IMR-90 (cell line): ENCODE data around the gene GRM8. TPM values are rescaled to one million over a fixed set of nuclear protein-coding genes. Genes with fewer than 3 reads are reported as not detected.

ENCODE experiments used
- ATAC-seq: fragments of 200-7000 bp; cut with Tn5 transposase; 2 replicates; pipeline ENCODE4 v1.9.1; 2020; ENCODE audit warnings: low read depth, mild to moderate bottlenecking, moderate library complexity
- BruUV-seq: library from RNA; stranded (reverse); fragments of 400-500 nt; replicated peaks from 2 replicates; lab custom pipeline; 2021; lab: Mats Ljungman, UMichigan
- CTCF ChIA-PET: fragments of 300-600 bp; formaldehyde crosslinking; extraction: SDS; loops from one replicate; lab custom pipeline; 2021; ENCODE audit warnings: antibody characterized with exemption; lab: Yijun Ruan, JAX
- POLR2A ChIA-PET: fragments of 300-600 bp; sonication (Branson Sonifier 250); formaldehyde crosslinking; loops from one replicate; lab custom pipeline; 2022; ENCODE audit warnings: antibody characterized with exemption; ENCODE audit not compliant: unreplicated experiment; lab: Charles Lee
- DNase-seq: peaks from one replicate; pipeline ENCODE4 v3.0.0; 2013
- H2AFZ ChIP-seq: replicated peaks from 2 replicates; pipeline ENCODE3; 2013; ENCODE audit warnings: low read length, mild to moderate bottlenecking; ENCODE audit not compliant: poor library complexity
- H2AK5ac ChIP-seq: 2 replicates; pipeline ENCODE4 v1.6.1; 2013; ENCODE audit warnings: low read depth, low read length, inconsistent platforms
- H2AK9ac ChIP-seq: replicated peaks from 2 replicates; pipeline ENCODE3; 2013; ENCODE audit warnings: mild to moderate bottlenecking, low read depth, low read length, moderate library complexity; ENCODE audit not compliant: poor library complexity
- H2BK120ac ChIP-seq: 2 replicates; pipeline ENCODE4 v1.6.1; 2013; ENCODE audit warnings: low read depth, low read length, inconsistent platforms
- H2BK15ac ChIP-seq: 3 replicates; pipeline ENCODE4 v1.6.1; 2013; ENCODE audit warnings: low read depth, low read length, inconsistent platforms
- H2BK20ac ChIP-seq: 2 replicates; pipeline ENCODE4 v1.6.1; 2013; ENCODE audit warnings: low read depth, mild to moderate bottlenecking, inconsistent platforms, low read length, moderate library complexity
- H2BK5ac ChIP-seq: 2 replicates; pipeline ENCODE4 v1.6.1; 2013; ENCODE audit warnings: mild to moderate bottlenecking, low read depth, low read length, inconsistent platforms; ENCODE audit not compliant: poor library complexity, severe bottlenecking
- H3K14ac ChIP-seq: replicated peaks from 2 replicates; pipeline ENCODE4 v1.6.1; 2013; ENCODE audit warnings: low read depth, low read length, inconsistent platforms
- H3K18ac ChIP-seq: 2 replicates; pipeline ENCODE4 v1.6.1; 2013; ENCODE audit warnings: low read depth, low read length, control low read depth
- H3K23ac ChIP-seq: 2 replicates; pipeline ENCODE4 v1.6.1; 2013; ENCODE audit warnings: low read depth, low read length, inconsistent platforms
- H3K27ac ChIP-seq: 2 replicates; pipeline ENCODE4 v1.5.1; 2013; ENCODE audit warnings: mild to moderate bottlenecking, control low read depth, low read length; ENCODE audit not compliant: insufficient read depth
- H3K27me3 ChIP-seq: 2 replicates; pipeline ENCODE4 v1.6.1; 2013; ENCODE audit warnings: low read length; ENCODE audit not compliant: control insufficient read depth, insufficient read depth
- H3K36me3 ChIP-seq: 2 replicates; pipeline ENCODE4 v1.6.1; 2013; ENCODE audit warnings: low read length, mixed read lengths; ENCODE audit not compliant: control insufficient read depth, insufficient read depth
- H3K4ac ChIP-seq: 2 replicates; pipeline ENCODE4 v1.6.1; 2013; ENCODE audit warnings: low read depth, low read length, inconsistent platforms
- H3K4me1 ChIP-seq: 2 replicates; pipeline ENCODE4 v1.6.1; 2013; ENCODE audit warnings: low read length, mixed read lengths; ENCODE audit not compliant: control insufficient read depth, insufficient read depth
- H3K4me2 ChIP-seq: 2 replicates; pipeline ENCODE4 v1.6.1; 2013; ENCODE audit warnings: low read depth, mild to moderate bottlenecking, control low read depth, low read length, moderate library complexity
- H3K4me3 ChIP-seq: 2 replicates; pipeline ENCODE4 v1.5.1; 2013; ENCODE audit warnings: low read depth, mild to moderate bottlenecking, control low read depth, low read length, moderate library complexity; ENCODE audit not compliant: insufficient read depth
- H3K56ac ChIP-seq: 2 replicates; pipeline ENCODE4 v1.6.1; 2013; ENCODE audit warnings: low read length, inconsistent platforms; ENCODE audit not compliant: insufficient read depth; ENCODE audit errors: extremely low read depth
- H3K79me1 ChIP-seq, 2 experiments: 2 replicates each; pipeline ENCODE4 v1.6.1; 2013; ENCODE audit warnings: low read length in 2 of 2, inconsistent platforms in 1 of 2, low read depth in 1 of 2
- H3K9ac ChIP-seq: 2 replicates; pipeline ENCODE4 v1.6.1; 2013; ENCODE audit warnings: low read depth, low read length, control low read depth
- H3K9me1 ChIP-seq: 2 replicates; pipeline ENCODE4 v1.6.1; 2013; ENCODE audit warnings: low read length, inconsistent platforms; ENCODE audit not compliant: insufficient read depth
- H3K9me3 ChIP-seq: 2 replicates; pipeline ENCODE4 v1.6.1; 2013; ENCODE audit warnings: low read length; ENCODE audit not compliant: control insufficient read depth, insufficient read depth
- H4K20me1 ChIP-seq: 2 replicates; pipeline ENCODE4 v1.6.1; 2013; ENCODE audit warnings: low read length, inconsistent platforms; ENCODE audit not compliant: insufficient read depth
- H4K5ac ChIP-seq: 2 replicates; pipeline ENCODE4 v1.6.1; 2013; ENCODE audit warnings: mild to moderate bottlenecking, low read depth, low read length, control low read depth
- H4K8ac ChIP-seq, 2 experiments: 2 replicates each; pipeline ENCODE4 v1.6.1; 2013; ENCODE audit warnings: low read depth in 2 of 2, low read length in 2 of 2, control low read depth in 1 of 2, inconsistent platforms in 1 of 2
- H4K91ac ChIP-seq: 2 replicates; pipeline ENCODE4 v1.6.1; 2013; ENCODE audit warnings: low read depth, low read length, inconsistent platforms; ENCODE audit not compliant: insufficient read depth
- BHLHE40 ChIP-seq: fragments of 150-350 bp; IDR thresholded peaks from 2 replicates; pipeline ENCODE4 v1.6.1; 2016; ENCODE audit warnings: mild to moderate bottlenecking, low read depth, low read length
- CEBPB ChIP-seq: IDR thresholded peaks from 2 replicates; pipeline ENCODE4 v1.6.1; 2012; ENCODE audit warnings: low read depth, low read length, improper control_type of control experiment
- CHD1 ChIP-seq: IDR thresholded peaks from 2 replicates; pipeline ENCODE4 v1.6.1; 2012; ENCODE audit warnings: low read depth, low read length, improper control_type of control experiment
- FOS ChIP-seq: fragments of 150-350 bp; IDR thresholded peaks from 2 replicates; pipeline ENCODE4 v1.6.1; 2016; ENCODE audit warnings: low read depth, low read length
- MAFK ChIP-seq: IDR thresholded peaks from 2 replicates; pipeline ENCODE4 v1.6.1; 2012; ENCODE audit warnings: low read depth, low read length, improper control_type of control experiment
- MAZ ChIP-seq: IDR thresholded peaks from 2 replicates; pipeline ENCODE4 v1.6.1; 2012; ENCODE audit warnings: low read depth, mild to moderate bottlenecking, low read length, improper control_type of control experiment, moderate library complexity, borderline replicate concordance
- MXI1 ChIP-seq: IDR thresholded peaks from 2 replicates; pipeline ENCODE4 v1.6.1; 2012; ENCODE audit warnings: low read depth, mild to moderate bottlenecking, low read length, moderate library complexity, borderline replicate concordance
- NFE2L2 ChIP-seq: fragments of 150-350 bp; IDR thresholded peaks from 2 replicates; pipeline ENCODE4 v1.6.1; 2016; ENCODE audit warnings: low read depth, mild to moderate bottlenecking, low read length
- SMC3 ChIP-seq: fragments of 150-350 bp; IDR thresholded peaks from 2 replicates; pipeline ENCODE4 v1.6.1; 2016; ENCODE audit warnings: low read depth, mild to moderate bottlenecking, antibody characterized with exemption, low read length, moderate library complexity
- WGBS, 2 experiments: methylation state at CpG; one replicate each; pipeline versions ENCODE4 v1.1.5 to v1.1.7; 2013; ENCODE audit warnings: missing lambda C conversion rate in 2 of 2; ENCODE audit not compliant: insufficient read length in 1 of 2; ENCODE audit errors: extremely low coverage in 2 of 2; 5-methylcytosine and 5-hydroxymethylcytosine counted together
- dilution Hi-C: fragments of 300-500 bp; cut with HindIII; formaldehyde crosslinking; loops from one replicate; pipeline ENCODE4 v1.14.3; 2018; ENCODE audit warnings: low sequenced_read_pairs; ENCODE audit not compliant: unreplicated experiment
- in situ Hi-C: fragments of 300-500 bp; cut with MboI; formaldehyde crosslinking; loops from 3 replicates; pipeline ENCODE4 v1.14.3; 2019; ENCODE audit warnings: low sequenced_read_pairs, inconsistent platforms, mixed read lengths
- intact Hi-C: fragments of 100-400 bp; cut with micrococcal nuclease; formaldehyde crosslinking; loops from 2 replicates; pipeline ENCODE4 v1.10.0; 2022
- polyA plus RNA-seq, 3 experiments: library from polyadenylated mRNA; depleted of rRNA; stranded (reverse); fragments of >200 nt; gene quantifications; 2 replicates each; pipeline ENCODE4 v1.2.3, GENCODE V29; 2012; ENCODE audit warnings: low replicate concordance in 1 of 3
- total RNA-seq: library from RNA; depleted of rRNA; stranded (reverse); fragments of >200 nt; gene quantifications from 2 replicates; pipeline ENCODE4 v1.2.3, GENCODE V29; 2012
- TF ChIP-seq, protein P1 (sequence below): fragments of 150-350 bp; IDR thresholded peaks from 2 replicates; pipeline ENCODE4 v1.6.1; 2017; ENCODE audit warnings: mild to moderate bottlenecking, antibody characterized with exemption, low read length, low read depth
- TF ChIP-seq, protein P2 (sequence below): conservative IDR thresholded peaks from 2 replicates; pipeline ENCODE4 v1.5.1; 2012; ENCODE audit warnings: mild to moderate bottlenecking, low read depth, low read length, improper control_type of control experiment

GRM8 gene
- total and polyA plus RNA-seq, 2 of the 4 experiments (the other 2 are of a cell fraction): not detected

DNA sequence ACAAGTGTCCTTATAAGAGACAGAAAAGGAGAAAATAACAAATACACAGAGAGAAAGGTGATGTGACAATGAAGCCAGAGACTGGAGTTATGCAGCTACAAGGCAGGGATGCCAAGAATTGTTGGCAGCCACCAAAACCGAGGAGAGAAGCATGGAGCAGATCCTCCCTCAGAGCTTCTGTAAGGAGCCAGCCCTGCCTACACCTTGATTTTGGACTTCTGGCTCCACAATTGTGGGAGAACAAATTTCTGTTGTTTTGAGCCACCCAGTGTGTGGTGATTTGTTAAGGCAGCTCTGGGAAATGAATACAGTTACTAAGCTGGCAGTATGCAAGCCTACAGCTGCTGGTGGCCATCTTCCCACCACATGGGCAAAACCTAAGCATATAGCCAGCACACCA lies 163.6 kb downstream of the GRM8 start:
- no peak for DNase-seq
- H3K36me3 ChIP-seq: no peaks in the 10 kb centered on the region
- H3K9me3 ChIP-seq: peaks cover 18% of the 10 kb centered on the region
- H3K4me2 ChIP-seq: no peak overlapping the region
- no peak overlapping the region for H3K23ac ChIP-seq
- H3K14ac ChIP-seq: no peak overlapping the region
- WGBS, 2 experiments: no CpG with 5 or more reads among the region's 1 CpG
- no peaks in the 10 kb centered on the region for H4K20me1 ChIP-seq
- H2AK9ac ChIP-seq: no peak overlapping the region
- no peak overlapping the region for H3K18ac ChIP-seq
- no peak overlapping the region for H2BK5ac ChIP-seq
- H3K4me1 ChIP-seq: no peaks in the 10 kb centered on the region
- no peak overlapping the region for H2AK5ac ChIP-seq
- ATAC-seq: no peak
- no peak overlapping the region for H3K27ac ChIP-seq
- H3K4ac ChIP-seq: no peak overlapping the region
- BruUV-seq: no TSS peak
- H4K91ac ChIP-seq: no peak overlapping the region
- no peak overlapping the region for H2BK120ac ChIP-seq
- intact Hi-C loops (no loop called here), in situ Hi-C loops (no loop called here), dilution Hi-C loops (no loop called here)
- H4K8ac ChIP-seq: no peak overlapping the region
- ChIA-PET CTCF (no interaction called here), POLR2A (no interaction called here)
- no peak overlapping the region for H2BK15ac ChIP-seq
- TF ChIP-seq MAZ (no peak), MXI1 (no peak), CEBPB (no peak), MAFK (no peak), CHD1 (no peak), NFE2L2 (no peak), BHLHE40 (no peak), SMC3 (no peak), FOS (no peak)
- TF ChIP-seq, protein P1, sequence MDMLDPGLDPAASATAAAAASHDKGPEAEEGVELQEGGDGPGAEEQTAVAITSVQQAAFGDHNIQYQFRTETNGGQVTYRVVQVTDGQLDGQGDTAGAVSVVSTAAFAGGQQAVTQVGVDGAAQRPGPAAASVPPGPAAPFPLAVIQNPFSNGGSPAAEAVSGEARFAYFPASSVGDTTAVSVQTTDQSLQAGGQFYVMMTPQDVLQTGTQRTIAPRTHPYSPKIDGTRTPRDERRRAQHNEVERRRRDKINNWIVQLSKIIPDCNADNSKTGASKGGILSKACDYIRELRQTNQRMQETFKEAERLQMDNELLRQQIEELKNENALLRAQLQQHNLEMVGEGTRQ: no peak
- TF ChIP-seq, protein P2, sequence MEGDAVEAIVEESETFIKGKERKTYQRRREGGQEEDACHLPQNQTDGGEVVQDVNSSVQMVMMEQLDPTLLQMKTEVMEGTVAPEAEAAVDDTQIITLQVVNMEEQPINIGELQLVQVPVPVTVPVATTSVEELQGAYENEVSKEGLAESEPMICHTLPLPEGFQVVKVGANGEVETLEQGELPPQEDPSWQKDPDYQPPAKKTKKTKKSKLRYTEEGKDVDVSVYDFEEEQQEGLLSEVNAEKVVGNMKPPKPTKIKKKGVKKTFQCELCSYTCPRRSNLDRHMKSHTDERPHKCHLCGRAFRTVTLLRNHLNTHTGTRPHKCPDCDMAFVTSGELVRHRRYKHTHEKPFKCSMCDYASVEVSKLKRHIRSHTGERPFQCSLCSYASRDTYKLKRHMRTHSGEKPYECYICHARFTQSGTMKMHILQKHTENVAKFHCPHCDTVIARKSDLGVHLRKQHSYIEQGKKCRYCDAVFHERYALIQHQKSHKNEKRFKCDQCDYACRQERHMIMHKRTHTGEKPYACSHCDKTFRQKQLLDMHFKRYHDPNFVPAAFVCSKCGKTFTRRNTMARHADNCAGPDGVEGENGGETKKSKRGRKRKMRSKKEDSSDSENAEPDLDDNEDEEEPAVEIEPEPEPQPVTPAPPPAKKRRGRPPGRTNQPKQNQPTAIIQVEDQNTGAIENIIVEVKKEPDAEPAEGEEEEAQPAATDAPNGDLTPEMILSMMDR: no peak
- H2BK20ac ChIP-seq: no peak overlapping the region
- no peak overlapping the region for H3K56ac ChIP-seq
- no peaks in the 10 kb centered on the region for H3K79me1 ChIP-seq
- no peaks in the 10 kb centered on the region for H3K27me3 ChIP-seq
- H3K9ac ChIP-seq: no peak overlapping the region
- H3K9me1 ChIP-seq: no peaks in the 10 kb centered on the region
- H4K5ac ChIP-seq: no peak overlapping the region
- H2AFZ ChIP-seq: no peak overlapping the region
- no peak overlapping the region for H3K4me3 ChIP-seq
